ENCODE measurements around the gene SMIM43. TPM values are rescaled to one million over a fixed set of nuclear protein-coding genes. Genes with fewer than 3 reads are reported as not detected.
"Not testable (repeated sequence)": the region's sequence is repeated elsewhere in the genome, so short reads cannot be mapped to it uniquely, and the experiment has no call there.

SMIM43 gene
- total and polyA plus RNA-seq, 2 donors (not counting 3 experiments of a cell fraction or from before 2014, with no cell fraction given), result 0.18 TPM; not detected in 1

DNA sequence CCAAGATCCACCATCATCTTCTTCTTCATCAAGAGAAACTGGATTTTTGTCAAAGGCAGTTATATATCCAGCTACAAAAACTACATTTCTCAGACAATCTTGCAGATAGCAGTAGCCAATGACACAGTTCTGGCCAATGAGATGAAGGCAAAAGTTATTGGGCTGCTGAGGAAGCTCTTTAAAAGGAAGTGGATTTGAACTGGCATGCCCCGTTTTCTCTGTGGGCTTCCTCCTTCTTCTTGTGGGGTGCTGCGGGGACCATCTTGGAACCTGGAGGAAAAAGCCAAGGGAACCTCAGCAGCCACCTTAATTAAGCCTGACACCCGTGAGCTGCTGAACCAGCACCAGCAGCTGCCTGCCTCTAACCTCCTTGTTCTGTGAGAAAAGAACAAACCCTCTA lies 4.8 kb downstream of the SMIM43 start:
- CTCF ChIA-PET, result interaction anchor here (1.0 to 1.5 kb wide), 4 partner anchors 17 to 110 kb away, joined by 3 read pairs; partner anchors contain the start of gene BBS7
- BruUV-seq (replicated peaks), result no TSS peak
- dilution Hi-C loops (cut with MboI; ENCODE audit: extremely low pct_ligation_motif_present, low sequenced_read_pairs) (no loop called here), intact Hi-C loops (cut with micrococcal nuclease) (no loop called here)
- Histone ChIP-seq H2AFZ (ENCODE audit: low read depth, low read length) (no peak overlapping the region), H3K4me1 (ENCODE audit: control insufficient read depth, extremely low read depth, insufficient read depth, low read length) (peaks cover 2% of the 10 kb centered on the region), H3K36me3 (ENCODE audit: control insufficient read depth in 2 of 2, extremely low read depth in 1 of 2, insufficient read depth in 2 of 2, low read length in 2 of 2) (no peaks in the 10 kb centered on the region), H3K79me2 (ENCODE audit: control insufficient read depth, insufficient read depth, low read length) (no peaks in the 10 kb centered on the region), H3K27me3 (ENCODE audit: control insufficient read depth in 2 of 2, insufficient read depth in 2 of 2, low read length in 2 of 2) (peaks cover 9 to 18% of the 10 kb centered on the region in 2 experiments), H3K9me1 (replicated peaks; ENCODE audit: control insufficient read depth, extremely low read depth, insufficient read depth, low read length) (no peaks in the 10 kb centered on the region), H3K27ac (ENCODE audit: insufficient read depth, low read depth, low read length) (no peak overlapping the region), H4K20me1 (replicated peaks; ENCODE audit: control insufficient read depth, extremely low read depth, insufficient read depth, low read length) (no peaks in the 10 kb centered on the region), H3K4me2 (ENCODE audit: insufficient read depth, low read length) (no peak overlapping the region), H3K9ac (replicated peaks; ENCODE audit: extremely low read depth, insufficient read depth, low read length) (no peak overlapping the region), H3K9me3 (replicated peaks; ENCODE audit: control insufficient read depth, insufficient read depth, low read length) (no peaks in the 10 kb centered on the region), H3K4me3 (replicated peaks in 1 of 3; ENCODE audit: insufficient read depth in 1 of 3, low read depth in 1 of 3, low read length in 3 of 3) (no peak overlapping the region)
- TF ChIP-seq MYC (IDR thresholded peaks at IDR 0.05; ENCODE audit: low read depth, low read length), result no peak
- TF ChIP-seq, protein P1, sequence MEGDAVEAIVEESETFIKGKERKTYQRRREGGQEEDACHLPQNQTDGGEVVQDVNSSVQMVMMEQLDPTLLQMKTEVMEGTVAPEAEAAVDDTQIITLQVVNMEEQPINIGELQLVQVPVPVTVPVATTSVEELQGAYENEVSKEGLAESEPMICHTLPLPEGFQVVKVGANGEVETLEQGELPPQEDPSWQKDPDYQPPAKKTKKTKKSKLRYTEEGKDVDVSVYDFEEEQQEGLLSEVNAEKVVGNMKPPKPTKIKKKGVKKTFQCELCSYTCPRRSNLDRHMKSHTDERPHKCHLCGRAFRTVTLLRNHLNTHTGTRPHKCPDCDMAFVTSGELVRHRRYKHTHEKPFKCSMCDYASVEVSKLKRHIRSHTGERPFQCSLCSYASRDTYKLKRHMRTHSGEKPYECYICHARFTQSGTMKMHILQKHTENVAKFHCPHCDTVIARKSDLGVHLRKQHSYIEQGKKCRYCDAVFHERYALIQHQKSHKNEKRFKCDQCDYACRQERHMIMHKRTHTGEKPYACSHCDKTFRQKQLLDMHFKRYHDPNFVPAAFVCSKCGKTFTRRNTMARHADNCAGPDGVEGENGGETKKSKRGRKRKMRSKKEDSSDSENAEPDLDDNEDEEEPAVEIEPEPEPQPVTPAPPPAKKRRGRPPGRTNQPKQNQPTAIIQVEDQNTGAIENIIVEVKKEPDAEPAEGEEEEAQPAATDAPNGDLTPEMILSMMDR (IDR thresholded peaks at IDR 0.05; ENCODE audit: extremely low read depth in 1 of 2, insufficient read depth in 1 of 2, low read depth in 1 of 2, low read length in 2 of 2), result no peak
- FAIRE-seq, result no peak
- no peak for DNase-seq (ENCODE audit: low read depth, low spot score)
- POLR2A ChIA-PET, result no interaction called here

GRCh38 chr4:121758925-121759568 lies 5.9 kb downstream of the SMIM43 start:
- Histone ChIP-seq H3K4me2 (ENCODE audit: insufficient read depth, low read length) (no peak overlapping the region), H3K4me3 (replicated peaks in 1 of 3; ENCODE audit: insufficient read depth in 1 of 3, low read depth in 1 of 3, low read length in 3 of 3) (no peak overlapping the region), H3K4me1 (ENCODE audit: control insufficient read depth, extremely low read depth, insufficient read depth, low read length) (no peaks in the 10 kb centered on the region), H3K79me2 (ENCODE audit: control insufficient read depth, insufficient read depth, low read length) (no peaks in the 10 kb centered on the region), H2AFZ (ENCODE audit: low read depth, low read length) (no peak overlapping the region), H3K9me3 (replicated peaks; ENCODE audit: control insufficient read depth, insufficient read depth, low read length) (no peaks in the 10 kb centered on the region), H4K20me1 (replicated peaks; ENCODE audit: control insufficient read depth, extremely low read depth, insufficient read depth, low read length) (no peaks in the 10 kb centered on the region), H3K27ac (ENCODE audit: insufficient read depth, low read depth, low read length) (no peak overlapping the region), H3K36me3 (ENCODE audit: control insufficient read depth in 2 of 2, extremely low read depth in 1 of 2, insufficient read depth in 2 of 2, low read length in 2 of 2) (no peaks in the 10 kb centered on the region), H3K9me1 (replicated peaks; ENCODE audit: control insufficient read depth, extremely low read depth, insufficient read depth, low read length) (no peaks in the 10 kb centered on the region), H3K9ac (replicated peaks; ENCODE audit: extremely low read depth, insufficient read depth, low read length) (no peak overlapping the region), H3K27me3 (ENCODE audit: control insufficient read depth in 2 of 2, insufficient read depth in 2 of 2, low read length in 2 of 2) (peaks cover 6% of the 10 kb centered on the region in 2 experiments)
- CTCF ChIA-PET, result interaction anchor here (1.5 kb wide), 1 partner anchor 31 kb away, joined by 3 read pairs; no protein-coding TSS in a partner anchor
- DNase-seq (ENCODE audit: low read depth, low spot score) (no peak), FAIRE-seq (no peak)
- no TSS peak for BruUV-seq (replicated peaks)
- POLR2A ChIA-PET, result no interaction called here
- no peak for TF ChIP-seq POLR2A (IDR thresholded peaks at IDR 0.05; ENCODE audit: low read depth, low read length)
- no peak for TF ChIP-seq FOS (IDR thresholded peaks at IDR 0.05; ENCODE audit: borderline replicate concordance, insufficient read depth, low read length)
- no peak for TF ChIP-seq EZH2 (IDR thresholded peaks at IDR 0.05; ENCODE audit: borderline replicate concordance, low read depth, low read length, severe bottlenecking)
- dilution Hi-C loops (cut with MboI; ENCODE audit: extremely low pct_ligation_motif_present, low sequenced_read_pairs) (no loop called here), intact Hi-C loops (cut with micrococcal nuclease) (no loop called here)

DNA sequence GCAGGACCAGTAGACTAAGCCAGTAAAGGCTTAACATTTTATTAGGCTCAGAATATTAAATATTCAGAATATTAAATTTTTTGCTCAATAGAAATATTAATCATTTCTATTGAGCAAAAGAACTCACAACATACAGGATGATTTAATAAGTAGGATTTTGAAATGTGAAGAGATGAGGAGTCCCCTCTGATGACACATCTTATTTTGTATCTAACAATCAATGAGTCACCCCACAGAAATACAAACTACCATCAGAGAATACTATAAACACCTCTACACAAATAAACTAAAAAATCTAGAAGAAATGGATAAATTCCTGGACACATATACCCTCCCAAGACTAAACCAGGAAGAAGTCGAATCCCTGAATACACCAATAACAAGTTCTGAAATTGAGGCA lies 12.8 kb downstream of the SMIM43 start:
- H3K9me3 ChIP-seq (replicated peaks; ENCODE audit: control insufficient read depth, insufficient read depth, low read length); H3K79me2 ChIP-seq (ENCODE audit: control insufficient read depth, insufficient read depth, low read length); CTCF ChIA-PET; H3K4me3 ChIP-seq (replicated peaks in 1 of 3; ENCODE audit: insufficient read depth in 1 of 3, low read depth in 1 of 3, low read length in 3 of 3); H3K36me3 ChIP-seq (ENCODE audit: control insufficient read depth in 2 of 2, extremely low read depth in 1 of 2, insufficient read depth in 2 of 2, low read length in 2 of 2); intact Hi-C loops (cut with micrococcal nuclease); FAIRE-seq; POLR2A ChIA-PET; H2AFZ ChIP-seq (ENCODE audit: low read depth, low read length); dilution Hi-C loops (cut with MboI; ENCODE audit: extremely low pct_ligation_motif_present, low sequenced_read_pairs); H3K9me1 ChIP-seq (replicated peaks; ENCODE audit: control insufficient read depth, extremely low read depth, insufficient read depth, low read length); H3K4me2 ChIP-seq (ENCODE audit: insufficient read depth, low read length); H3K4me1 ChIP-seq (ENCODE audit: control insufficient read depth, extremely low read depth, insufficient read depth, low read length); H3K9ac ChIP-seq (replicated peaks; ENCODE audit: extremely low read depth, insufficient read depth, low read length); H4K20me1 ChIP-seq (replicated peaks; ENCODE audit: control insufficient read depth, extremely low read depth, insufficient read depth, low read length); H3K27ac ChIP-seq (ENCODE audit: insufficient read depth, low read depth, low read length); DNase-seq (ENCODE audit: low read depth, low spot score); BruUV-seq (replicated peaks): not testable (repeated sequence)
- peaks cover 4 to 15% of the 10 kb centered on the region in 2 experiments for H3K27me3 ChIP-seq (ENCODE audit: control insufficient read depth in 2 of 2, insufficient read depth in 2 of 2, low read length in 2 of 2)

Data from endothelial cell of umbilical vein (primary cell).